ENCODE measurements around the gene NHERF2.

NHERF2 gene

GRCh38 chr16:2015947-2016208 is 10.8 kb upstream of the NHERF2 start:
- Histone ChIP-seq H3K4me3 (no peak overlapping the region), H3K27ac (no peak overlapping the region), H3K9ac (0 out of 2 replicates have a peak overlapping the region, but pooled peaks have one; percentile 2), H4K20me1 (0 out of 2 replicates have a peak, but pooled peaks cover 6% of the 10 kb centered on the region), H3K36me3 (no peaks in the 10 kb centered on the region), H3K9me3 (no peaks in the 10 kb centered on the region), H3K27me3 (peaks cover 32% of the 10 kb centered on the region), H3K4me1 (peaks cover 36% of the 10 kb centered on the region), H3K4me2 (peak overlapping the region; percentile 33; the same call in 1 of the 2 replicates)
- TF ChIP-seq Cebpa-rat (IDR thresholded peaks at IDR 0.05), result no peak

GRCh38 chr16:2016407-2016922 is 10.2 kb upstream of the NHERF2 start:
- Histone ChIP-seq H3K4me1 (peaks cover 36% of the 10 kb centered on the region), H3K27me3 (peaks cover 38% of the 10 kb centered on the region), H3K4me3 (no peak overlapping the region), H3K36me3 (no peaks in the 10 kb centered on the region), H3K4me2 (peak overlapping the region; percentile 33; the same call in 1 of the 2 replicates), H3K9ac (no peak overlapping the region), H3K27ac (no peak overlapping the region), H3K9me3 (no peaks in the 10 kb centered on the region), H4K20me1 (0 out of 2 replicates have a peak, but pooled peaks cover 6% of the 10 kb centered on the region)
- no peak for TF ChIP-seq Cebpa-rat (IDR thresholded peaks at IDR 0.05)

- Histone ChIP-seq H3K4me2 (peak within 1 kb of the TSS; percentile 75), H4K20me1 (0 out of 2 replicates have a peak, but pooled peaks cover 6% of the 10 kb centered on the region), H3K9me3 (no peaks in the 10 kb centered on the region), H3K4me3 (peak within 1 kb of the TSS; percentile 60), H3K9ac (peak within 1 kb of the TSS; percentile 66), H3K36me3 (no peaks in the 10 kb centered on the region), H3K4me1 (peaks cover 56% of the 10 kb centered on the region), H3K27me3 (peaks cover 45% of the 10 kb centered on the region), H3K27ac (peak within 1 kb of the TSS; percentile 61; the same call in 1 of the 2 replicates)
- TF ChIP-seq Cebpa-rat (IDR thresholded peaks at IDR 0.05), result no peak
Observed at GRCh38 chr16:2019518-2019920, 7.2 kb upstream of the NHERF2 start, which contains the start of gene NPW. Gene NPW, plus strand, starts transcription at chr16:2019785.

GRCh38 chr16:2019921-2020831 is 6.5 kb upstream of the NHERF2 start:
- Histone ChIP-seq H3K4me1 (peaks cover 56% of the 10 kb centered on the region), H3K27me3 (peaks cover 49% of the 10 kb centered on the region), H4K20me1 (0 out of 2 replicates have a peak, but pooled peaks cover 6% of the 10 kb centered on the region), H3K4me3 (peak overlapping the region; percentile 60), H3K36me3 (no peaks in the 10 kb centered on the region), H3K9me3 (no peaks in the 10 kb centered on the region), H3K9ac (peak overlapping the region; percentile 66), H3K4me2 (peak overlapping the region; percentile 75), H3K27ac (peak overlapping the region; percentile 61; the same call in 1 of the 2 replicates)
- TF ChIP-seq Cebpa-rat (IDR thresholded peaks at IDR 0.05), result no peak

- TF ChIP-seq Cebpa-rat (IDR thresholded peaks at IDR 0.05), result no peak
- no peaks in the 10 kb centered on the region for H3K9me3 ChIP-seq
- H3K4me2 ChIP-seq, result peak overlapping the region; percentile 85
- H3K4me1 ChIP-seq, result peaks cover 51% of the 10 kb centered on the region
- peaks cover 9% of the 10 kb centered on the region for H4K20me1 ChIP-seq
- peak overlapping the region; percentile 66; the same call in 1 of the 2 replicates for H3K9ac ChIP-seq
- H3K27ac ChIP-seq, result no peak overlapping the region; the same call in 1 of the 2 replicates
- H3K4me3 ChIP-seq, result peak overlapping the region; percentile 56
- H3K36me3 ChIP-seq, result no peaks in the 10 kb centered on the region
- H3K27me3 ChIP-seq, result peaks cover 74% of the 10 kb centered on the region
Observed at GRCh38 chr16:2022723-2023091, 4.0 kb upstream of the NHERF2 start.

- Histone ChIP-seq H3K4me2 (peak overlapping the region; percentile 85), H3K4me3 (peak overlapping the region; percentile 56), H4K20me1 (peaks cover 16% of the 10 kb centered on the region), H3K9me3 (no peaks in the 10 kb centered on the region), H3K4me1 (peaks cover 58% of the 10 kb centered on the region), H3K9ac (peak overlapping the region; percentile 66; the same call in 1 of the 2 replicates), H3K27ac (peak overlapping the region; percentile 52; the same call in 1 of the 2 replicates), H3K36me3 (no peaks in the 10 kb centered on the region), H3K27me3 (peaks cover 74% of the 10 kb centered on the region)
- TF ChIP-seq Cebpa-rat (IDR thresholded peaks at IDR 0.05), result no peak
Observed at GRCh38 chr16:2023092-2024031, 3.3 kb upstream of the NHERF2 start.

- no peak overlapping the region for H3K27ac ChIP-seq
- no peak overlapping the region for H3K4me3 ChIP-seq
- no peak for TF ChIP-seq Cebpa-rat (IDR thresholded peaks at IDR 0.05)
- peaks cover 73% of the 10 kb centered on the region for H3K27me3 ChIP-seq
- H3K9ac ChIP-seq, result no peak overlapping the region; the same call in 1 of the 2 replicates
- peak overlapping the region; percentile 85 for H3K4me2 ChIP-seq
- H3K4me1 ChIP-seq, result peaks cover 62% of the 10 kb centered on the region
- H3K9me3 ChIP-seq, result no peaks in the 10 kb centered on the region
- no peaks in the 10 kb centered on the region for H3K36me3 ChIP-seq
- H4K20me1 ChIP-seq, result peaks cover 21% of the 10 kb centered on the region
Observed at GRCh38 chr16:2024032-2024420, 2.7 kb upstream of the NHERF2 start.

- peaks cover 6% of the 10 kb centered on the region for H3K36me3 ChIP-seq
- no peak overlapping the region for H3K9ac ChIP-seq
- H3K4me3 ChIP-seq, result no peak overlapping the region
- no peak overlapping the region for H3K27ac ChIP-seq
- no peak for TF ChIP-seq Cebpa-rat (IDR thresholded peaks at IDR 0.05)
- H3K9me3 ChIP-seq, result no peaks in the 10 kb centered on the region
- no peak overlapping the region for H3K4me2 ChIP-seq
- H3K4me1 ChIP-seq, result peaks cover 56% of the 10 kb centered on the region
- peaks cover 18% of the 10 kb centered on the region for H4K20me1 ChIP-seq
- peaks cover 61% of the 10 kb centered on the region for H3K27me3 ChIP-seq
Observed at GRCh38 chr16:2025251-2025650, 1.5 kb upstream of the NHERF2 start.

- H3K27ac ChIP-seq, result no peak overlapping the region
- peaks cover 7% of the 10 kb centered on the region for H3K36me3 ChIP-seq
- peaks cover 54% of the 10 kb centered on the region for H3K27me3 ChIP-seq
- H3K4me1 ChIP-seq, result peaks cover 56% of the 10 kb centered on the region
- TF ChIP-seq Cebpa-rat (IDR thresholded peaks at IDR 0.05), result no peak
- no peak overlapping the region for H3K9ac ChIP-seq
- H4K20me1 ChIP-seq, result peaks cover 18% of the 10 kb centered on the region
- peak overlapping the region; percentile 96 for H3K4me2 ChIP-seq
- no peaks in the 10 kb centered on the region for H3K9me3 ChIP-seq
- no peak overlapping the region for H3K4me3 ChIP-seq
Observed at GRCh38 chr16:2025878-2026460, 733 bp upstream of the NHERF2 start.

Data from BLaER1 (cell line).